Left lobe of liver (tissue), 2 donors: ENCODE results near the gene TMEM81. TPM values are rescaled to one million over a fixed set of nuclear protein-coding genes. Genes with fewer than 3 reads are reported as not detected.

ENCODE experiments used
- ATAC-seq: fragments of 200-7000 bp; cut with Tn5 transposase; one replicate; pipeline ENCODE4 v1.9.1; 2020; ENCODE audit warnings: mild to moderate bottlenecking, moderate library complexity
- DNase-seq: peaks from one replicate; pipeline ENCODE4 v3.0.0-alpha.2; 2020; ENCODE audit warnings: low spot score
- total RNA-seq: library from RNA; stranded (reverse); gene quantifications from one replicate; pipeline ENCODE4 v1.2.1, GENCODE V29; 2021
- donor health status: DM: no; HTN: no; CAD: no; lungs with moderate emphysema.
- donor health status: DM: no; HTN: yes; CAD: no.

Gene TMEM81
- total RNA-seq, 1 donor from 2014 or later: 2.2 TPM

- peak; percentile 61 for ATAC-seq
Measured at GRCh38 chr1:205061227-205061626, 23.0 kb downstream of the TMEM81 start.

GRCh38 chr1:205060746-205061145 lies 23.5 kb downstream of the TMEM81 start:
- DNase-seq: no peak
- no peak for ATAC-seq

More at GRCh38 chr1:205061227-205061626, 23.0 kb downstream of the TMEM81 start:
- no peak for DNase-seq

- ATAC-seq (no peak), DNase-seq (no peak)
Measured at GRCh38 chr1:205059660-205060059, 24.6 kb downstream of the TMEM81 start.

GRCh38 chr1:205058853-205059252 lies 25.4 kb downstream of the TMEM81 start:
- DNase-seq (no peak), ATAC-seq (no peak)

GRCh38 chr1:205057808-205058575 lies 26.3 kb downstream of the TMEM81 start:
- no peak for DNase-seq
- ATAC-seq: no peak

GRCh38 chr1:205056956-205057568 lies 27.2 kb downstream of the TMEM81 start:
- DNase-seq: no peak
- ATAC-seq: no peak

GRCh38 chr1:205056188-205056611 lies 28.1 kb downstream of the TMEM81 start:
- no peak for DNase-seq
- no peak for ATAC-seq

GRCh38 chr1:205054013-205054412 lies 30.2 kb downstream of the TMEM81 start:
- DNase-seq: no peak
- ATAC-seq: no peak

GRCh38 chr1:205053296-205053695 lies 31.0 kb downstream of the TMEM81 start:
- ATAC-seq (no peak), DNase-seq (no peak)

- ATAC-seq (no peak), DNase-seq (no peak)
Measured at GRCh38 chr1:205052690-205053089, 31.6 kb downstream of the TMEM81 start.

GRCh38 chr1:205049479-205049878 lies 34.8 kb downstream of the TMEM81 start:
- ATAC-seq (peak; percentile 91), DNase-seq (peak; percentile 85)

- DNase-seq (peak; percentile 68), ATAC-seq (peak; percentile 77)
Measured at GRCh38 chr1:205048382-205048781, 35.9 kb downstream of the TMEM81 start.

- ATAC-seq: no peak
- DNase-seq: no peak
Measured at GRCh38 chr1:205047764-205048231, 36.5 kb downstream of the TMEM81 start.

GRCh38 chr1:205046870-205047269 lies 37.4 kb downstream of the TMEM81 start:
- no peak for DNase-seq
- ATAC-seq: no peak

- DNase-seq (peak; percentile 61), ATAC-seq (peak; percentile 40)
Measured at GRCh38 chr1:205045146-205045545, 39.1 kb downstream of the TMEM81 start.

GRCh38 chr1:205044741-205045140 lies 39.5 kb downstream of the TMEM81 start:
- DNase-seq (no peak), ATAC-seq (no peak)

- DNase-seq: no peak
- no peak for ATAC-seq
Measured at GRCh38 chr1:205043866-205044265, 40.4 kb downstream of the TMEM81 start.

- no peak for ATAC-seq
Measured at GRCh38 chr1:205042911-205043806, 41.1 kb downstream of the TMEM81 start, which contains the start of gene CNTN2. CNTN2 (plus strand) TSS chr1:205043212; CDS start chr1:205053186, 9,974 bp downstream.

GRCh38 chr1:205041998-205042910 lies 42.0 kb downstream of the TMEM81 start:
- no peak for ATAC-seq

More at GRCh38 chr1:205042911-205043806, 41.1 kb downstream of the TMEM81 start, which contains the start of gene CNTN2:
- no peak for DNase-seq

More at GRCh38 chr1:205041998-205042910, 42.0 kb downstream of the TMEM81 start:
- DNase-seq: no peak
